LNCAP (cell line): ENCODE data around the gene OR52R1.

Experiments
- CTCF ChIP-seq: fragments of 450-650 bp; IDR thresholded peaks from 2 replicates; pipeline ENCODE4 v1.5.1; 2017; ENCODE audit warnings: mild to moderate bottlenecking

The OR52R1 gene

DNA sequence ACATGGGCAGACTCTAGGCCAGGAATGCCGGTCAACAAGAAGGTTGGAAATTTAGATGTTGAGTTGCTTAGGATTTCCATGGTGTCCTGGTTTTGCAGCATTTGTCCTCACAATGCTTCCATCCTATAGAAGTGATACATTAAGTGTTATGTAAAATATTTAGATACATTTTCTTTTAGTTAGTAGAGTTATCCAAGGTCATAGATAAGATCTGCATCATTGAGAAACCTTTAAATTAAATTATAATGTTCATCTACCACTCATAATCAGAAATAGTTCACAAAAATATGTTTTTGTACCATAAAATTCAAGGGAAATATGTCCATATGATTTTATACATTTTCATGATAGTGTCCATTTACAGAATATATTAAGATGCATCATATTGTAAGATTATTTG is 34.3 kb downstream of the OR52R1 start, which contains the start of gene OR51F1:
TSS of gene OR51F1 (minus strand) at position 101 of the 400 bp plus-strand sequence. CDS start at position 101, 0 bp downstream.
- no peak for TF ChIP-seq CTCF

DNA sequence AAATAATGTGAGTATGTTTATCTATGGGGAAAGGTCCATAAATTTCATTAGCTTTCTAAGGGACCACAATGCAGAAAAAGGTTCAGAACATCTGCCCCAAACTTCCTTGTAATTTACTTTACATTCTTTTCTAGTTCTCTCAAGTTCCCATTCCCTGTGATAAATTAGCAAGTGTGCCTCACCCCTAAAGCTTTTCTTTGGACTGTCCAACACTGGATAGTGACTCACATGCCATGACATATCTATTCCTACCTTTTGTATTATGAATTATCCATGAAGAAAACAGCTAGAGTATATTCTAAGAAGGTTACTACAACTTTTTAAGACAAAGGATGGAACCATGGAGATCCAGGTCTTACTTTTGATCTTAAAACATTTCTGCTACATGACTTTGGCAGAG is 36.1 kb downstream of the OR52R1 start:
- TF ChIP-seq CTCF: no peak

GRCh38 chr11:4766420-4767043 is 37.6 kb downstream of the OR52R1 start:
- TF ChIP-seq CTCF: no peak

DNA sequence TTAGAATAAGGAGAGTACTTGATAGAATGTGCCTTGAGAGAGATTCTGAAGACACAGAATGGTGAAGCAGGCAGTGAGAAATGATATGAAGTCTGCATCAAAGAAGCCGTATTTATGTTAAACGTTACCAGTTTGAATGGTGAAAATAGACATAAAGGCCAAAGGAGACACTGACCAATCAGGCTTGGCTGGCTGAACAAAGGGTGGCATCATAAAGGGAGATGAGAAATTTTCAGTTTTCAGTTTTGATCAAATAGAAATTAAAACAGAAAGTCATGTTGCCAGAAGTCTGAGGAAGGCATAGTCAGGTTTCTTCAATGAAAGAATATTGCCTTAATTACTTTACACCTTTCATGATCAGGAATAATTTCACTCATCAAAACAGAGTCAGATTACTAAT is 41.1 kb downstream of the OR52R1 start:
- TF ChIP-seq CTCF: no peak
